HepG2 (cell line): ENCODE measurements around the gene P3H4. TPM values are rescaled to one million over a fixed set of nuclear protein-coding genes. Genes with fewer than 3 reads are reported as not detected.
A peak's percentile ranks its signal among the peaks of the same experiment; 100 is the strongest.

Source experiments
- CCAR2 ChIP-seq: fragments of 200-400 bp; formaldehyde crosslinking; optimal IDR thresholded peaks from 2 replicates; pipeline ENCODE3; 2018; ENCODE audit warnings: low read depth, mild to moderate bottlenecking, low read length, moderate library complexity
- JUN ChIP-seq: sonication (generic); formaldehyde crosslinking; IDR thresholded peaks from 2 replicates; pipeline ENCODE4 v1.4.0; 2020; ENCODE audit warnings: mild to moderate bottlenecking, missing genetic modification reagents
- MEIS1 ChIP-seq: sonication (generic); formaldehyde crosslinking; IDR thresholded peaks from 2 replicates; pipeline ENCODE4 v1.9.0; 2021; ENCODE audit warnings: mild to moderate bottlenecking, missing genetic modification reagents, moderate library complexity, borderline replicate concordance
- NR2F2 ChIP-seq: IDR thresholded peaks from 2 replicates; pipeline ENCODE4 v1.6.1; 2012; ENCODE audit warnings: low read depth, inconsistent platforms, borderline replicate concordance
- ONECUT2 ChIP-seq: sonication (generic); formaldehyde crosslinking; IDR thresholded peaks from 2 replicates; pipeline ENCODE4 v1.4.0; 2020; ENCODE audit warnings: missing genetic modification reagents
- REST ChIP-seq, 2 experiments: IDR thresholded peaks; 2 replicates each; pipeline ENCODE4 v1.6.1; 2011 to 2012; ENCODE audit warnings: low read length in 2 of 2, borderline replicate concordance in 1 of 2, low read depth in 1 of 2, mild to moderate bottlenecking in 1 of 2, moderate library complexity in 1 of 2
- ZMYM4 ChIP-seq: sonication (generic); formaldehyde crosslinking; IDR thresholded peaks from 2 replicates; pipeline ENCODE4 v1.8.1; 2023; ENCODE audit warnings: mild to moderate bottlenecking, missing genetic modification reagents
- ZNF670 ChIP-seq: sonication (generic); formaldehyde crosslinking; IDR thresholded peaks from 2 replicates; pipeline ENCODE4 v1.8.0; 2022; ENCODE audit warnings: mild to moderate bottlenecking, missing genetic modification reagents, borderline replicate concordance
- ZSCAN5A ChIP-seq: sonication (generic); formaldehyde crosslinking; IDR thresholded peaks from 2 replicates; pipeline ENCODE4 v1.8.0; 2022; ENCODE audit warnings: mild to moderate bottlenecking, missing genetic modification reagents, borderline replicate concordance
- polyA plus RNA-seq, 8 experiments: library from polyadenylated mRNA; depleted of rRNA in 3 of 8; stranded (reverse) in 7 of 8; unstranded in 1 of 8; fragments of >200 nt; fragmentation: Illumina TruSeq in 4 of 8; extraction: Trizol in 4 of 8; gene quantifications; 2 replicates each; pipeline versions ENCODE4 v1.2.1 to v1.2.3, GENCODE V29; 2011 to 2016; ENCODE audit warnings: low read depth in 4 of 8, missing spikeins in 1 of 8, mixed read lengths in 1 of 8; ENCODE audit not compliant: insufficient read depth in 1 of 8
- total RNA-seq, 5 experiments: library from RNA; depleted of rRNA; stranded (reverse); fragments of >200 nt; fragmentation: Illumina TruSeq; extraction: Trizol; gene quantifications; 2 replicates each; pipeline ENCODE4 v1.2.3, GENCODE V29; 2016; ENCODE audit warnings: low read depth in 1 of 5
- TF ChIP-seq, protein P1 (sequence below): sonication (generic); formaldehyde crosslinking; IDR thresholded peaks from 2 replicates; pipeline ENCODE4 v1.8.0; 2022; ENCODE audit warnings: low read depth, missing genetic modification reagents
- TF ChIP-seq, protein P2 (sequence below): sonication (generic); formaldehyde crosslinking; IDR thresholded peaks from 2 replicates; pipeline ENCODE4 v1.8.1; 2023; ENCODE audit warnings: mild to moderate bottlenecking, inconsistent platforms, moderate library complexity, missing genetic modification reagents, borderline replicate concordance
- TF ChIP-seq, protein P3 (sequence below): sonication (generic); formaldehyde crosslinking; IDR thresholded peaks from 2 replicates; pipeline ENCODE4 v1.4.0; 2020; ENCODE audit warnings: missing genetic modification reagents

Gene P3H4
- total and polyA plus RNA-seq, 2 of the 13 experiments (the other 11 are each of a cell fraction or from before 2014, with no cell fraction given): 37.1 to 50.6 TPM

- TF ChIP-seq, protein P1, sequence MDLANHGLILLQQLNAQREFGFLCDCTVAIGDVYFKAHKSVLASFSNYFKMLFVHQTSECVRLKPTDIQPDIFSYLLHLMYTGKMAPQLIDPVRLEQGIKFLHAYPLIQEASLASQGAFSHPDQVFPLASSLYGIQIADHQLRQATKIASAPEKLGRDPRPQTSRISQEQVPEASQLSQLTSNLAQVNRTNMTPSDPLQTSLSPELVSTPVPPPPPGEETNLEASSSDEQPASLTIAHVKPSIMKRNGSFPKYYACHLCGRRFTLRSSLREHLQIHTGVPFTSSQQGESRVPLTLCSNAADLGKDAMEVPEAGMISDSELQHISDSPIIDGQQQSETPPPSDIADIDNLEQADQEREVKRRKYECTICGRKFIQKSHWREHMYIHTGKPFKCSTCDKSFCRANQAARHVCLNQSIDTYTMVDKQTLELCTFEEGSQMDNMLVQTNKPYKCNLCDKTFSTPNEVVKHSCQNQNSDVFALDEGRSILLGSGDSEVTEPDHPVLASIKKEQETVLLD (CRISPR knock-in tag): no peak
- no peak for TF ChIP-seq JUN (CRISPR knock-in tag)
- TF ChIP-seq ZNF670 (CRISPR knock-in tag): peak; percentile 78; the same call in 1 of the 2 replicates
- TF ChIP-seq, protein P2, sequence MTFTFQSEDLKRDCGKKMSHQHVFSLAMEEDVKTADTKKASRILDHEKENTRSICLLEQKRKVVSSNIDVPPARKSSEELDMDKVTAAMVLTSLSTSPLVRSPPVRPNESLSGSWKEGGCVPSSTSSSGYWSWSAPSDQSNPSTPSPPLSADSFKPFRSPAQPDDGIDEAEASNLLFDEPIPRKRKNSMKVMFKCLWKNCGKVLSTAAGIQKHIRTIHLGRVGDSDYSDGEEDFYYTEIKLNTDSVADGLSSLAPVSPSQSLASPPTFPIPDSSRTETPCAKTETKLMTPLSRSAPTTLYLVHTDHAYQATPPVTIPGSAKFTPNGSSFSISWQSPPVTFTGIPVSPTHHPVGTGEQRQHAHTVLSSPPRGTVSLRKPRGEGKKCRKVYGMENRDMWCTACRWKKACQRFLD (CRISPR knock-in tag): no peak
- no peak for TF ChIP-seq NR2F2
- no peak for TF ChIP-seq ZSCAN5A (CRISPR knock-in tag)
- no peak for TF ChIP-seq CCAR2
- 0 out of 2 replicates have a peak, but pooled peaks have one; percentile 32 for TF ChIP-seq ONECUT2 (CRISPR knock-in tag)
- TF ChIP-seq MEIS1 (CRISPR knock-in tag): no peak
- TF ChIP-seq, protein P3, sequence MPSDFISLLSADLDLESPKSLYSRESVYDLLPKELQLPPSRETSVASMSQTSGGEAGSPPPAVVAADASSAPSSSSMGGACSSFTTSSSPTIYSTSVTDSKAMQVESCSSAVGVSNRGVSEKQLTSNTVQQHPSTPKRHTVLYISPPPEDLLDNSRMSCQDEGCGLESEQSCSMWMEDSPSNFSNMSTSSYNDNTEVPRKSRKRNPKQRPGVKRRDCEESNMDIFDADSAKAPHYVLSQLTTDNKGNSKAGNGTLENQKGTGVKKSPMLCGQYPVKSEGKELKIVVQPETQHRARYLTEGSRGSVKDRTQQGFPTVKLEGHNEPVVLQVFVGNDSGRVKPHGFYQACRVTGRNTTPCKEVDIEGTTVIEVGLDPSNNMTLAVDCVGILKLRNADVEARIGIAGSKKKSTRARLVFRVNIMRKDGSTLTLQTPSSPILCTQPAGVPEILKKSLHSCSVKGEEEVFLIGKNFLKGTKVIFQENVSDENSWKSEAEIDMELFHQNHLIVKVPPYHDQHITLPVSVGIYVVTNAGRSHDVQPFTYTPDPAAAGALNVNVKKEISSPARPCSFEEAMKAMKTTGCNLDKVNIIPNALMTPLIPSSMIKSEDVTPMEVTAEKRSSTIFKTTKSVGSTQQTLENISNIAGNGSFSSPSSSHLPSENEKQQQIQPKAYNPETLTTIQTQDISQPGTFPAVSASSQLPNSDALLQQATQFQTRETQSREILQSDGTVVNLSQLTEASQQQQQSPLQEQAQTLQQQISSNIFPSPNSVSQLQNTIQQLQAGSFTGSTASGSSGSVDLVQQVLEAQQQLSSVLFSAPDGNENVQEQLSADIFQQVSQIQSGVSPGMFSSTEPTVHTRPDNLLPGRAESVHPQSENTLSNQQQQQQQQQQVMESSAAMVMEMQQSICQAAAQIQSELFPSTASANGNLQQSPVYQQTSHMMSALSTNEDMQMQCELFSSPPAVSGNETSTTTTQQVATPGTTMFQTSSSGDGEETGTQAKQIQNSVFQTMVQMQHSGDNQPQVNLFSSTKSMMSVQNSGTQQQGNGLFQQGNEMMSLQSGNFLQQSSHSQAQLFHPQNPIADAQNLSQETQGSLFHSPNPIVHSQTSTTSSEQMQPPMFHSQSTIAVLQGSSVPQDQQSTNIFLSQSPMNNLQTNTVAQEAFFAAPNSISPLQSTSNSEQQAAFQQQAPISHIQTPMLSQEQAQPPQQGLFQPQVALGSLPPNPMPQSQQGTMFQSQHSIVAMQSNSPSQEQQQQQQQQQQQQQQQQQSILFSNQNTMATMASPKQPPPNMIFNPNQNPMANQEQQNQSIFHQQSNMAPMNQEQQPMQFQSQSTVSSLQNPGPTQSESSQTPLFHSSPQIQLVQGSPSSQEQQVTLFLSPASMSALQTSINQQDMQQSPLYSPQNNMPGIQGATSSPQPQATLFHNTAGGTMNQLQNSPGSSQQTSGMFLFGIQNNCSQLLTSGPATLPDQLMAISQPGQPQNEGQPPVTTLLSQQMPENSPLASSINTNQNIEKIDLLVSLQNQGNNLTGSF (CRISPR knock-in tag): no peak
- no peak; the same call in 1 of the 2 replicates for TF ChIP-seq ZMYM4 (CRISPR knock-in tag)
- peak in 1 of 2 experiments; percentile 44; a peak in 2 of 4 replicates for TF ChIP-seq REST (IDR thresholded peaks at IDR 0.05; ENCODE audit: borderline replicate concordance in 1 of 2, low read depth in 1 of 2, low read length in 2 of 2)
Measured at GRCh38 chr17:41777574-41778188, 34.1 kb downstream of the P3H4 start (continued).
